OCI-M2 (cell line): ENCODE data around the gene POU2AF2.
"Not testable (repeated sequence)": the region's sequence is repeated elsewhere in the genome, so short reads cannot be mapped to it uniquely, and the experiment has no call there.

Experiments used
- DNase-seq: peaks from one replicate; lab custom pipeline; 2025; ENCODE audit not compliant: unreplicated experiment; lab: John Stamatoyannopoulos, UW

The POU2AF2 gene

DNA sequence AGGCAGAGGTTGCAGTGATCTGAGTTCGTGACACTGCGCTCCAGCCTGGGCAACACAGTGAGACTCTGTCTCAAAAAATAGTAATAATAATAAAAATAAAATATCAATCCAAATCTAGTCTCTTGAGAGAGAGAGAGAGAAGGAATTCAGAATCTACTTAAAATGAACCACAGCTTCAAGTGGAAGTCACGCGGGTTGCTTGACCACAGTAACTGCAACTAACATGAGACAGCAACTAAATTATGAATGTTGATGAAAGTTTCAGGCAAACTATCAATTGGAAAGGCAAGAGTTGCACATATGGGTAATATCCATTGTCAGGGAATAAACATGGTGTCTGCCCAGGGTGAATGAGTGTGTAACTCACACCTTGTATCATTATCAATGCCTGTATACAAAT, 12.5 kb downstream of the POU2AF2 start:
- DNase-seq = no peak

DNA sequence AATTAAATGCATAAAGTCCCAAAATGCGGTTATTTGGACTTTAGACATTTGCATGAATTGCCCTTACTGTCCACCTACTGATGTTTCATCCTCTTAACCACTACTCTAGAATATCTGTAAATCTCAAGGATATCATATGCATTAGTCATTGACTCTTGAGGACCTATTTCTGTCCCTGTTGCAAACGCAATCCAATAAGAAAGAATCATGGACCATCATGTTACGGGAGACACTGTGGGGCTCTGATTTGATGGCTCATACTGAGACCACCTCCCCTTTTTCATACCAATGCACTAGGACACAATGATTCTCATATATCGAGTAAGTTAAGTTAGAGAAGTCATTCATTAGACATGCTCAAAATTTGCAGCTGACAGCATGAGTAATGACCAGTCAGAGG, 14.4 kb downstream of the POU2AF2 start:
- no peak for DNase-seq

DNA sequence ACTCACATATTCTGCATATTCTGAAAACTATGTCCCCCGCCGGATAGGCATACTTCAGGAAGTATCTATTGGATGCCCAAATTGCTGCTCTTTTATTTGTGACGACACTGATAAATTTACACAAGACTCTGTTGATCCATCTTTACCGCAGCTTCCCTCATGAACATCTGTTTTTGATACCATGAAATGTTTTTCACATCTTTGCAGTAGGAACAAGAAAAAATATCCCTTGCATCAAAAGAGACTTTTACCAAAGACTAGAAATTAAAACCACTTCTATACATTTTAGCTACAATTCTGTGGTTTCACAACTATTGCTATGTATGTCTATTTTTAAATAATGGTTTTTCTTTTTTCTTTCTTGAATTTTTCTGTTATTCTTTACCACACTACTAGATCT, 15.3 kb downstream of the POU2AF2 start:
- DNase-seq = no peak

DNA sequence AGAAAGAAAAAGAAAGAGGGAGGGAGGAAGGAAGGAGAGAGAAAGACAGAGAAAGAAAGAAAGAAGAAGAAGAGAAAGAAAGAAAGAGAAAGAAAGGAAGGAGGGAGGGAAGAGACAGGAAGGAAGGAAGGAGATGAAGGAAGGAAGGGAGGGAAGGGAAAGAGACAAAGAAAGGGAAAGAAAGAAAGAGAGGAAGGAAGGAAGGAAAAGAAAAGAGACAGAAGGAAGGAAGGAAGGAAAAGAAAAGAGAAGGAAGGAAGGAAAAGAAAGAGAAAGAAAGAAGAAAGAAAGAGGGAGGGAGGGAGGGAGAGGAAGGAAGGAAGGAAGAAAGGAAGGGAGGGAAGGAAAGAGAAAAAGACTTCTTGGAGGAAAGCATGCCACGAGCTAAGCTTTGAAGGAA, 19.1 kb downstream of the POU2AF2 start:
- no peak for DNase-seq

- no peak for DNase-seq
Observed at GRCh38 chr11:111265421-111265820, 19.9 kb downstream of the POU2AF2 start.

- DNase-seq = not testable (repeated sequence)
Observed at GRCh38 chr11:111268303-111268702, 22.8 kb downstream of the POU2AF2 start.

- DNase-seq = no peak
Observed at GRCh38 chr11:111269146-111269868, 23.8 kb downstream of the POU2AF2 start.

GRCh38 chr11:111272420-111272819, 26.9 kb downstream of the POU2AF2 start:
- DNase-seq = no peak

- DNase-seq = no peak
Observed at GRCh38 chr11:111282562-111283075, 37.1 kb downstream of the POU2AF2 start.

GRCh38 chr11:111283945-111284481, 38.5 kb downstream of the POU2AF2 start:
- no peak for DNase-seq

GRCh38 chr11:111285189-111286091, 39.9 kb downstream of the POU2AF2 start:
- DNase-seq = no peak

DNA sequence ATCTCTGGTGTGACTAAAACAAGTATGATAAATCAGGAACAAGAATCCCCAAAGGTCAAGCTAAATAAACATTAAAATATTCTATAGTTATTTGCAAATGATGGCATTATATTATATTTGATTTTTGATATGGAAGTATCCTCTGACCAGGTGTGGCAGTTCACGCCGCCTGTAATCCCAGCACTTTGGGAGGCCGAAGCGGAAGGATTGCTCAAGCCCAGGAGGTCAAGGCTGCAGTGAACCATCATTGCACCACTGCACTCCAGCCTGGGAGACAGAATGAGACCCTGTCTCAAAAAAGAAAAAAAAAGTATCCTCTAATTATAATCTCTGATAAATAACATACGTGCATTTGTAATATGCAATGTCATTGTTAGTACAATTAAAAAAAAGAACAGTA, 46.2 kb downstream of the POU2AF2 start:
- no peak for DNase-seq

- DNase-seq = not testable (repeated sequence)
Observed at GRCh38 chr11:111292408-111292807, 46.9 kb downstream of the POU2AF2 start.

DNA sequence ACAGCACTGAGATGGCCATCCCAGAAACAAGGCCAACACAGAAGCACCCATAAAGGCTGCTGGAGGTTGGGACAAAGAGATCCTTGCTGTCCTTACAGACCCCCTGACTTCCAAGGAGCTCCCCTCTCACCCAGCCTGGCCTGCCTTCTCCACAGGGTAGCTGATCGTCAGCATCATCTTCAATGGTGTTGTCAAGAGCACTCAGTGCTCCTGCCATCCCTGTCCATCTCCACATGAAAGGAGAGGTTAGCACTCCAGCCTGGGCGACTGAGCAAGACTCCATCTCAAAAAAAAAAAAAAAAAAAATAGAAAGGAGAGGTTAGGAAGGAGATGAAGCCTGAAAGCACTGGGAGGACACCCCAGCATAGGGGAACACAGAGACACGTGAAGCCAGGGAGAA, 50.7 kb downstream of the POU2AF2 start:
- DNase-seq = no peak

GRCh38 chr11:111297696-111298095, 52.2 kb downstream of the POU2AF2 start:
- no peak for DNase-seq

DNA sequence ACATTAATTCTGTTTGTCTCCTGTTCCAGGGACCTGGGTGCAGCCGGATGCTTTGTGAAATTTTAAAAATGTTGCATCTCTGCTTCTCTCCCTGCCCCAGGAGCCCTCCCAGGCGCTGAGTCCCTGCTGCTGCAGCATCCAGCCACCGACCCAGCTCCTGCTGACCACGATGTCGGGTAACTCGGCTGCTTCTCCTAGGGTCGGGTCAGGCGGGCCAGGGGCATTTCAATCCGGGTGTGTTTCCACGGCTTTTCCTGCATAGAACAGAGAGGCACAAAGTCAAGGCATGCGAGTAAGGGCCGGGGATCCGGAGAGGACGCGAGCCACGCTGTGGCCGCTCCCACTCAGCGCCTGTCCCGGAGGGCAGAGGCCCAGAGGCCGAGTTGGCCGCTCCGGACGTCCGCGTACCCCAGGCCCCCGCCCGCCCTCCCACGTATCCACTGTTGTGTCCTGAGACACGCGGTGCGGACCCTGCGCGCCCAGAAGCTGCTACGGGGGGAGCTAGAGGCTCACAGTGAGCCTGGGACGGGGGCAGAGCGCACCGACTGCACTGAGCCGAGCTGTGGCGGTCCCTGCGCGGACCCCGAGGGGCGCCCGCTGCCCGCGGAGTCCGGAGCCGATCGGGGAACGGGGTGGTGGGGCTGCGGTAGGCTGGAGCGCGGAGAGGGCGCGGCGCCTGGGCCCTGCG, 53.0 kb downstream of the POU2AF2 start, which contains the start of gene POU2AF3:
TSS of gene POU2AF3 (plus strand) at position 134 of the 688 bp plus-strand sequence. CDS start at position 170, 36 bp downstream.
- no peak for DNase-seq

- no peak for DNase-seq
Observed at GRCh38 chr11:111299101-111300026, 53.8 kb downstream of the POU2AF2 start.

- DNase-seq = no peak
Observed at GRCh38 chr11:111300569-111300968, 55.0 kb downstream of the POU2AF2 start.

- no peak for DNase-seq
Observed at GRCh38 chr11:111301004-111301841, 55.7 kb downstream of the POU2AF2 start.
